ENCODE results near the gene ABHD8.
"Not testable (repeated sequence)": the region's sequence is repeated elsewhere in the genome, so short reads cannot be mapped to it uniquely, and the experiment has no call there.

The ABHD8 gene

GRCh38 chr19:17296976-17297375, 6.2 kb downstream of the ABHD8 start:
- Histone ChIP-seq H3K27ac (ENCODE audit: low read depth, low read length) (no peak overlapping the region), H3K4me3 (ENCODE audit: low read length) (no peak overlapping the region), H3K56ac (ENCODE audit: low read length) (no peak overlapping the region), H3K79me2 (ENCODE audit: control insufficient read depth, insufficient read depth, low read length) (peaks cover 1% of the 10 kb centered on the region), H3K27me3 (ENCODE audit: insufficient read depth, low read length, poor library complexity) (no peaks in the 10 kb centered on the region), H4K5ac (ENCODE audit: low read length) (no peak overlapping the region), H2BK15ac (replicated peaks; ENCODE audit: low read depth) (no peak overlapping the region), H3K4ac (ENCODE audit: low read depth, low read length) (no peak overlapping the region), H2BK5ac (ENCODE audit: low read length) (no peak overlapping the region), H3K18ac (ENCODE audit: low read length) (no peak overlapping the region), H2BK120ac (ENCODE audit: low read depth, low read length) (no peak overlapping the region), H3K79me1 (ENCODE audit: low read length) (no peaks in the 10 kb centered on the region), H3K23ac (ENCODE audit: low read length) (no peak overlapping the region), H3K4me2 (ENCODE audit: low read length) (no peak overlapping the region), H3K4me1 (ENCODE audit: control insufficient read depth, low read depth, low read length) (no peaks in the 10 kb centered on the region), H4K8ac (ENCODE audit: low read depth, low read length) (no peak overlapping the region), H2AK5ac (ENCODE audit: low read length) (no peak overlapping the region), H3K9ac (ENCODE audit: low read length) (no peak overlapping the region), H3K36me3 (ENCODE audit: control insufficient read depth, insufficient read depth, low read length) (peaks cover 2% of the 10 kb centered on the region)
- no CpG with 5 or more reads among the region's 6 CpGs for WGBS (ENCODE audit: extremely low coverage, insufficient coverage, low lambda C conversion rate)
- DNase-seq: peak; percentile 95

GRCh38 chr19:17296273-17296672, 7.0 kb downstream of the ABHD8 start:
- Histone ChIP-seq H3K4ac (ENCODE audit: low read depth, low read length) (no peak overlapping the region), H3K79me1 (ENCODE audit: low read length) (no peaks in the 10 kb centered on the region), H4K8ac (ENCODE audit: low read depth, low read length) (no peak overlapping the region), H3K4me3 (ENCODE audit: low read length) (no peak overlapping the region), H4K5ac (ENCODE audit: low read length) (no peak overlapping the region), H2AK5ac (ENCODE audit: low read length) (no peak overlapping the region), H3K27ac (ENCODE audit: low read depth, low read length) (no peak overlapping the region), H3K18ac (ENCODE audit: low read length) (no peak overlapping the region), H2BK15ac (replicated peaks; ENCODE audit: low read depth) (no peak overlapping the region), H3K79me2 (ENCODE audit: control insufficient read depth, insufficient read depth, low read length) (peaks cover 1% of the 10 kb centered on the region), H3K4me1 (ENCODE audit: control insufficient read depth, low read depth, low read length) (no peaks in the 10 kb centered on the region), H3K4me2 (ENCODE audit: low read length) (no peak overlapping the region), H2BK120ac (ENCODE audit: low read depth, low read length) (no peak overlapping the region), H3K27me3 (ENCODE audit: insufficient read depth, low read length, poor library complexity) (no peaks in the 10 kb centered on the region), H3K56ac (ENCODE audit: low read length) (no peak overlapping the region), H2BK5ac (ENCODE audit: low read length) (no peak overlapping the region), H3K36me3 (ENCODE audit: control insufficient read depth, insufficient read depth, low read length) (peaks cover 2% of the 10 kb centered on the region), H3K9ac (ENCODE audit: low read length) (no peak overlapping the region), H3K23ac (ENCODE audit: low read length) (no peak overlapping the region)
- WGBS (ENCODE audit: extremely low coverage, insufficient coverage, low lambda C conversion rate): no CpG with 5 or more reads among the region's 4 CpGs
- DNase-seq: peak; percentile 74

- H4K5ac ChIP-seq (ENCODE audit: low read length); H2BK15ac ChIP-seq (replicated peaks; ENCODE audit: low read depth); H3K23ac ChIP-seq (ENCODE audit: low read length); H3K18ac ChIP-seq (ENCODE audit: low read length); H2AK5ac ChIP-seq (ENCODE audit: low read length); H3K9ac ChIP-seq (ENCODE audit: low read length); H3K4me3 ChIP-seq (ENCODE audit: low read length); H3K79me2 ChIP-seq (ENCODE audit: control insufficient read depth, insufficient read depth, low read length); H3K4me1 ChIP-seq (ENCODE audit: control insufficient read depth, low read depth, low read length); H4K8ac ChIP-seq (ENCODE audit: low read depth, low read length); DNase-seq; H2BK5ac ChIP-seq (ENCODE audit: low read length); H3K27ac ChIP-seq (ENCODE audit: low read depth, low read length); H3K36me3 ChIP-seq (ENCODE audit: control insufficient read depth, insufficient read depth, low read length); H3K4ac ChIP-seq (ENCODE audit: low read depth, low read length); H3K79me1 ChIP-seq (ENCODE audit: low read length); H3K4me2 ChIP-seq (ENCODE audit: low read length); H3K56ac ChIP-seq (ENCODE audit: low read length); H2BK120ac ChIP-seq (ENCODE audit: low read depth, low read length); H3K27me3 ChIP-seq (ENCODE audit: insufficient read depth, low read length, poor library complexity): not testable (repeated sequence)
- WGBS (ENCODE audit: extremely low coverage, insufficient coverage, low lambda C conversion rate): no CpG with 5 or more reads among the region's 6 CpGs
Observed at GRCh38 chr19:17295551-17295950, 7.7 kb downstream of the ABHD8 start.

GRCh38 chr19:17294051-17294891, 9.0 kb downstream of the ABHD8 start:
- no peaks in the 10 kb centered on the region for H3K79me1 ChIP-seq (ENCODE audit: low read length)
- no peak overlapping the region for H4K8ac ChIP-seq (ENCODE audit: low read depth, low read length)
- H3K56ac ChIP-seq (ENCODE audit: low read length): no peak overlapping the region
- no peak overlapping the region for H2AK5ac ChIP-seq (ENCODE audit: low read length)
- H3K4me3 ChIP-seq (ENCODE audit: low read length): no peak overlapping the region
- no CpG with 5 or more reads among the region's 48 CpGs for WGBS (ENCODE audit: extremely low coverage, insufficient coverage, low lambda C conversion rate)
- H4K5ac ChIP-seq (ENCODE audit: low read length): no peak overlapping the region
- H3K23ac ChIP-seq (ENCODE audit: low read length): no peak overlapping the region
- no peak overlapping the region for H3K18ac ChIP-seq (ENCODE audit: low read length)
- H2BK120ac ChIP-seq (ENCODE audit: low read depth, low read length): no peak overlapping the region
- no peaks in the 10 kb centered on the region for H3K27me3 ChIP-seq (ENCODE audit: insufficient read depth, low read length, poor library complexity)
- H3K4me1 ChIP-seq (ENCODE audit: control insufficient read depth, low read depth, low read length): no peaks in the 10 kb centered on the region
- no peak overlapping the region for H2BK15ac ChIP-seq (replicated peaks; ENCODE audit: low read depth)
- H3K79me2 ChIP-seq (ENCODE audit: control insufficient read depth, insufficient read depth, low read length): peaks cover 1% of the 10 kb centered on the region
- no peak overlapping the region for H3K9ac ChIP-seq (ENCODE audit: low read length)
- H3K36me3 ChIP-seq (ENCODE audit: control insufficient read depth, insufficient read depth, low read length): peaks cover 2% of the 10 kb centered on the region
- no peak overlapping the region for H3K4ac ChIP-seq (ENCODE audit: low read depth, low read length)
- H3K4me2 ChIP-seq (ENCODE audit: low read length): no peak overlapping the region
- H2BK5ac ChIP-seq (ENCODE audit: low read length): no peak overlapping the region
- H3K27ac ChIP-seq (ENCODE audit: low read depth, low read length): no peak overlapping the region
- peak; percentile 77 for DNase-seq

- Histone ChIP-seq H3K4ac (ENCODE audit: low read depth, low read length) (no peak overlapping the region), H2BK120ac (ENCODE audit: low read depth, low read length) (no peak overlapping the region), H2BK15ac (replicated peaks; ENCODE audit: low read depth) (no peak overlapping the region), H3K18ac (ENCODE audit: low read length) (no peak overlapping the region), H4K8ac (ENCODE audit: low read depth, low read length) (no peak overlapping the region), H3K56ac (ENCODE audit: low read length) (no peak overlapping the region), H3K4me2 (ENCODE audit: low read length) (no peak overlapping the region), H3K79me2 (ENCODE audit: control insufficient read depth, insufficient read depth, low read length) (peaks cover 1% of the 10 kb centered on the region), H3K4me1 (ENCODE audit: control insufficient read depth, low read depth, low read length) (no peaks in the 10 kb centered on the region), H3K36me3 (ENCODE audit: control insufficient read depth, insufficient read depth, low read length) (peaks cover 2% of the 10 kb centered on the region), H3K4me3 (ENCODE audit: low read length) (no peak overlapping the region), H2BK5ac (ENCODE audit: low read length) (no peak overlapping the region), H4K5ac (ENCODE audit: low read length) (no peak overlapping the region), H2AK5ac (ENCODE audit: low read length) (no peak overlapping the region), H3K9ac (ENCODE audit: low read length) (no peak overlapping the region), H3K27me3 (ENCODE audit: insufficient read depth, low read length, poor library complexity) (no peaks in the 10 kb centered on the region), H3K79me1 (ENCODE audit: low read length) (no peaks in the 10 kb centered on the region), H3K23ac (ENCODE audit: low read length) (no peak overlapping the region), H3K27ac (ENCODE audit: low read depth, low read length) (no peak overlapping the region)
- no peak for DNase-seq
- WGBS (ENCODE audit: extremely low coverage, insufficient coverage, low lambda C conversion rate): no CpG with 5 or more reads among the region's 14 CpGs
Observed at GRCh38 chr19:17293605-17294004, 9.6 kb downstream of the ABHD8 start.
